Panc1 (cell line): ENCODE measurements around the gene KRT78. TPM values are rescaled to one million over a fixed set of nuclear protein-coding genes. Genes with fewer than 3 reads are reported as not detected.

ENCODE experiments used
- ATAC-seq: fragments of 200-7000 bp; cut with Tn5 transposase; 2 replicates; pipeline ENCODE4 v1.9.1; 2020; ENCODE audit warnings: mild to moderate bottlenecking, moderate library complexity
- BruUV-seq: library from RNA; stranded (reverse); fragments of 400-500 nt; replicated peaks from 2 replicates; lab custom pipeline; 2021; lab: Mats Ljungman, UMichigan
- CTCF ChIA-PET: fragments of 300-600 bp; sonication (Branson Sonifier 250); formaldehyde crosslinking; loops from one replicate; lab custom pipeline; 2022; ENCODE audit warnings: antibody characterized with exemption; lab: Charles Lee
- POLR2A ChIA-PET: fragments of 300-600 bp; sonication (Branson Sonifier 250); formaldehyde crosslinking; loops from one replicate; lab custom pipeline; 2022; ENCODE audit warnings: antibody characterized with exemption; lab: Charles Lee
- DNase-seq: peaks from one replicate; pipeline ENCODE4 v3.0.0-alpha.2; 2010; ENCODE audit warnings: low read depth, low spot score
- H3K27ac ChIP-seq: 2 replicates; pipeline ENCODE4 v1.5.1; 2011; ENCODE audit warnings: mild to moderate bottlenecking, low read length, inconsistent platforms
- H3K27me3 ChIP-seq: fragments of 200-500 bp; sonication (Bioruptor generic); 2 replicates; pipeline ENCODE4 v1.6.0; 2014; ENCODE audit warnings: low read length, inconsistent platforms; ENCODE audit not compliant: control insufficient read depth, insufficient read depth
- H3K36me3 ChIP-seq: fragments of 200-500 bp; sonication (Bioruptor generic); 2 replicates; pipeline ENCODE4 v1.5.1; 2014; ENCODE audit warnings: inconsistent platforms, mild to moderate bottlenecking, low read length, moderate library complexity; ENCODE audit not compliant: control insufficient read depth, insufficient read depth
- H3K4me1 ChIP-seq: 2 replicates; pipeline ENCODE4 v1.5.1; 2011; ENCODE audit warnings: inconsistent platforms, mild to moderate bottlenecking, low read length, moderate library complexity; ENCODE audit not compliant: control insufficient read depth, insufficient read depth
- H3K4me3 ChIP-seq, 2 experiments: 2 replicates each; pipeline ENCODE4 v1.5.1; 2011 to 2012; ENCODE audit warnings: low read depth in 2 of 2, low read length in 2 of 2, mild to moderate bottlenecking in 2 of 2, inconsistent platforms in 1 of 2, moderate library complexity in 1 of 2
- H3K9me3 ChIP-seq: fragments of 200-500 bp; sonication (Bioruptor generic); 2 replicates; pipeline ENCODE4 v1.5.1; 2014; ENCODE audit warnings: low read depth, mild to moderate bottlenecking, inconsistent platforms, low read length, moderate library complexity; ENCODE audit not compliant: control insufficient read depth, insufficient read depth
- POLR2AphosphoS5 ChIP-seq: IDR thresholded peaks from 2 replicates; pipeline ENCODE4 v1.6.1; 2012; ENCODE audit warnings: mild to moderate bottlenecking, low read depth, low read length, moderate library complexity
- SIN3A ChIP-seq: IDR thresholded peaks from 2 replicates; pipeline ENCODE4 v1.6.1; 2012; ENCODE audit warnings: low read depth, mild to moderate bottlenecking, low read length, moderate library complexity, borderline replicate concordance; ENCODE audit not compliant: insufficient read depth
- TCF7L2 ChIP-seq: IDR thresholded peaks from 2 replicates; pipeline ENCODE4 v1.6.1; 2011; ENCODE audit warnings: mild to moderate bottlenecking, low read depth, low read length, inconsistent platforms
- in situ Hi-C: cut with HindIII; loops from 2 replicates; pipeline ENCODE4 v1.10.0; 2016; ENCODE audit warnings: low sequenced_read_pairs, low pct_unique_long_range_greater_than_20kb
- intact Hi-C: fragments of 100-400 bp; cut with micrococcal nuclease; formaldehyde crosslinking; loops from one replicate; pipeline ENCODE4 v1.10.0; 2022; ENCODE audit not compliant: unreplicated experiment
- total RNA-seq: library from RNA; stranded (reverse); gene quantifications from one replicate; pipeline ENCODE4 v1.2.1, GENCODE V29; 2021; ENCODE audit not compliant: unreplicated experiment
- TF ChIP-seq, protein P1 (sequence below): fragments of 450-650 bp; IDR thresholded peaks from 2 replicates; pipeline ENCODE4 v1.5.1; 2017; ENCODE audit warnings: mild to moderate bottlenecking
- TF ChIP-seq, protein P2 (sequence below), 2 experiments: IDR thresholded peaks; 2 replicates each; pipeline ENCODE4 v1.6.1; 2011 to 2012; ENCODE audit warnings: low read depth in 2 of 2, control low read depth in 1 of 2, low read length in 1 of 2, mild to moderate bottlenecking in 1 of 2, moderate library complexity in 1 of 2; ENCODE audit not compliant: insufficient read depth in 1 of 2

KRT78 gene
- total RNA-seq, 1 experiment from 2014 or later = not detected

DNA sequence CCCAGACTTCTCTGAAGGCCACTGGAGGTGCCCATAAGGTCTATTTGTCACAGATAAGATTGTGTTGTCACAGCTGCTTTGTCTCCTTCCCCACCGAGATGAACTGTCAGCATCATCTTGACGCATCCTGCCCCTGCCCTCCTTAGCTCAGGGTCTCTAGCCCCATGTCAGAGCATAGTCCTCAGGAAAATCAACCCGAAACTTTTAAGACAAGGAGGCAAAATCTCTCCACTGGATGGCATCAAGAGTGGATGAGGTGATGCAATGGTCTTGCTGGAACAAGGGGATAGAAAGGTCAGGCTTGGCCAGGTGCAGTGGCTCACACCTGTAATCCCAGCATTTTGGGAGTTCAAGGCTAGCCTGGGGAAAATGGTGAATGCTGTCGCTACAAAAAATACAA lies 22.8 kb downstream of the KRT78 start:
- no peak for ATAC-seq
- DNase-seq = no peak
- Histone ChIP-seq H3K27me3 (no peaks in the 10 kb centered on the region), H3K4me1 (peaks cover 7% of the 10 kb centered on the region), H3K9me3 (no peaks in the 10 kb centered on the region), H3K36me3 (no peaks in the 10 kb centered on the region), H3K4me3 (no peak overlapping the region), H3K27ac (no peak overlapping the region)
- in situ Hi-C loops (no loop called here), intact Hi-C loops (no loop called here)
- TF ChIP-seq, protein P1, sequence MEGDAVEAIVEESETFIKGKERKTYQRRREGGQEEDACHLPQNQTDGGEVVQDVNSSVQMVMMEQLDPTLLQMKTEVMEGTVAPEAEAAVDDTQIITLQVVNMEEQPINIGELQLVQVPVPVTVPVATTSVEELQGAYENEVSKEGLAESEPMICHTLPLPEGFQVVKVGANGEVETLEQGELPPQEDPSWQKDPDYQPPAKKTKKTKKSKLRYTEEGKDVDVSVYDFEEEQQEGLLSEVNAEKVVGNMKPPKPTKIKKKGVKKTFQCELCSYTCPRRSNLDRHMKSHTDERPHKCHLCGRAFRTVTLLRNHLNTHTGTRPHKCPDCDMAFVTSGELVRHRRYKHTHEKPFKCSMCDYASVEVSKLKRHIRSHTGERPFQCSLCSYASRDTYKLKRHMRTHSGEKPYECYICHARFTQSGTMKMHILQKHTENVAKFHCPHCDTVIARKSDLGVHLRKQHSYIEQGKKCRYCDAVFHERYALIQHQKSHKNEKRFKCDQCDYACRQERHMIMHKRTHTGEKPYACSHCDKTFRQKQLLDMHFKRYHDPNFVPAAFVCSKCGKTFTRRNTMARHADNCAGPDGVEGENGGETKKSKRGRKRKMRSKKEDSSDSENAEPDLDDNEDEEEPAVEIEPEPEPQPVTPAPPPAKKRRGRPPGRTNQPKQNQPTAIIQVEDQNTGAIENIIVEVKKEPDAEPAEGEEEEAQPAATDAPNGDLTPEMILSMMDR = no peak
- TF ChIP-seq POLR2AphosphoS5 = no peak
- no peak for TF ChIP-seq SIN3A
- TF ChIP-seq, protein P2, sequence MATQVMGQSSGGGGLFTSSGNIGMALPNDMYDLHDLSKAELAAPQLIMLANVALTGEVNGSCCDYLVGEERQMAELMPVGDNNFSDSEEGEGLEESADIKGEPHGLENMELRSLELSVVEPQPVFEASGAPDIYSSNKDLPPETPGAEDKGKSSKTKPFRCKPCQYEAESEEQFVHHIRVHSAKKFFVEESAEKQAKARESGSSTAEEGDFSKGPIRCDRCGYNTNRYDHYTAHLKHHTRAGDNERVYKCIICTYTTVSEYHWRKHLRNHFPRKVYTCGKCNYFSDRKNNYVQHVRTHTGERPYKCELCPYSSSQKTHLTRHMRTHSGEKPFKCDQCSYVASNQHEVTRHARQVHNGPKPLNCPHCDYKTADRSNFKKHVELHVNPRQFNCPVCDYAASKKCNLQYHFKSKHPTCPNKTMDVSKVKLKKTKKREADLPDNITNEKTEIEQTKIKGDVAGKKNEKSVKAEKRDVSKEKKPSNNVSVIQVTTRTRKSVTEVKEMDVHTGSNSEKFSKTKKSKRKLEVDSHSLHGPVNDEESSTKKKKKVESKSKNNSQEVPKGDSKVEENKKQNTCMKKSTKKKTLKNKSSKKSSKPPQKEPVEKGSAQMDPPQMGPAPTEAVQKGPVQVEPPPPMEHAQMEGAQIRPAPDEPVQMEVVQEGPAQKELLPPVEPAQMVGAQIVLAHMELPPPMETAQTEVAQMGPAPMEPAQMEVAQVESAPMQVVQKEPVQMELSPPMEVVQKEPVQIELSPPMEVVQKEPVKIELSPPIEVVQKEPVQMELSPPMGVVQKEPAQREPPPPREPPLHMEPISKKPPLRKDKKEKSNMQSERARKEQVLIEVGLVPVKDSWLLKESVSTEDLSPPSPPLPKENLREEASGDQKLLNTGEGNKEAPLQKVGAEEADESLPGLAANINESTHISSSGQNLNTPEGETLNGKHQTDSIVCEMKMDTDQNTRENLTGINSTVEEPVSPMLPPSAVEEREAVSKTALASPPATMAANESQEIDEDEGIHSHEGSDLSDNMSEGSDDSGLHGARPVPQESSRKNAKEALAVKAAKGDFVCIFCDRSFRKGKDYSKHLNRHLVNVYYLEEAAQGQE (IDR thresholded peaks at IDR 0.05; ENCODE audit: insufficient read depth in 1 of 2, low read depth in 2 of 2, low read length in 1 of 2) = no peak
- no peak for TF ChIP-seq TCF7L2
- no TSS peak for BruUV-seq
- POLR2A ChIA-PET = no interaction called here
- CTCF ChIA-PET = no interaction called here

DNA sequence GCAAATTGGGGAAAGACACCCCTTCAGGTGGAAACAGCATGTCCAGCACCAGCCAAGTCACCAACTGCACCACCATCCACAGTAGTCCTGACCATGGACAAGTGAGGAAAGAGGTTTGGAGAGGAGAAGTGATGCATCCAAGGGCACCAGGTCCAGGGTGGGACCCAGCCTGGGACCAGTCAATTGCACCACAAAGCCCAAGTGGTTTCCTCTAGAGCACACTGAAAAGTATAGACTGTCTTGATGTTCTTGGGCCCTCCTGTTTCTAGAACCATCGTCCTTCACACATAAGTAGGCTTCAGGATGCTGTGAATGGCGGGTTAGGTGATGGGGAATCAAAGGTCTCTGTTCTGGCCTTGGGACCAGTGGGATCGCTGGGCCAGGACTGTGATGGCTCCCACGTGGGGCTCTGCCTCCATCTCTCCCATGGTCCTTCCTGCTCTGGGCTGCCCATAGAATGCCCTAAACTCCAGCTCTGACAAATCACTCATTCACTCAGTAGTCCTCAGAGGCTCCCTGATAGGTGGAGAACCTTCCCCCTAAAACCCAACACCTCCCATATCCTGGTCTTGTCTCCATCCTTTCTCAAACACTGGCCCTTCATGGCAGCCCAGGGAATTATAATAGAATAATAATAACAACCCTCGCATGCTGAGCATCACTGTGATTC lies 23.9 kb downstream of the KRT78 start:
- ChIA-PET CTCF (no interaction called here), POLR2A (no interaction called here)
- H3K27ac ChIP-seq = no peak overlapping the region
- peaks cover 7% of the 10 kb centered on the region for H3K4me1 ChIP-seq
- TF ChIP-seq, protein P1 = no peak
- TF ChIP-seq POLR2AphosphoS5 (no peak), SIN3A (no peak), TCF7L2 (no peak)
- TF ChIP-seq, protein P2 (IDR thresholded peaks at IDR 0.05; ENCODE audit: insufficient read depth in 1 of 2, low read depth in 2 of 2, low read length in 1 of 2) = no peak
- H3K27me3 ChIP-seq = no peaks in the 10 kb centered on the region
- DNase-seq (no peak), ATAC-seq (no peak)
- in situ Hi-C loops (no loop called here), intact Hi-C loops (no loop called here)
- H3K9me3 ChIP-seq = no peaks in the 10 kb centered on the region
- H3K4me3 ChIP-seq = no peak overlapping the region
- no peaks in the 10 kb centered on the region for H3K36me3 ChIP-seq
- BruUV-seq = no TSS peak
